Mucosa of rectum (tissue), 2 donors: ENCODE results near the gene PLEKHA6.

Experiments
- H3K27ac ChIP-seq, 2 donors: one replicate each; pipeline ENCODE4 v1.7.0; 2013; ENCODE audit warnings: inconsistent platforms in 2 of 2, low read depth in 2 of 2, low read length in 2 of 2
- H3K27me3 ChIP-seq, 2 donors: one replicate each; pipeline ENCODE4 v1.7.0; 2013; ENCODE audit warnings: low read length in 2 of 2; ENCODE audit not compliant: control insufficient read depth in 2 of 2, insufficient read depth in 2 of 2
- H3K36me3 ChIP-seq, 2 donors: one replicate each; pipeline ENCODE4 v1.7.0; 2013; ENCODE audit warnings: low read length in 2 of 2; ENCODE audit not compliant: control insufficient read depth in 2 of 2, insufficient read depth in 2 of 2
- H3K4me1 ChIP-seq, 2 donors: one replicate each; pipeline ENCODE4 v1.7.0; 2013; ENCODE audit warnings: low read length in 2 of 2, mild to moderate bottlenecking in 1 of 2; ENCODE audit not compliant: control insufficient read depth in 2 of 2, insufficient read depth in 2 of 2
- H3K4me3 ChIP-seq, 2 donors: one replicate each; pipeline ENCODE4 v1.7.0; 2013; ENCODE audit warnings: low read length in 2 of 2
- H3K9ac ChIP-seq, 2 donors: one replicate each; pipeline ENCODE4 v1.7.0; 2013; ENCODE audit warnings: low read length in 2 of 2, low read depth in 1 of 2, mild to moderate bottlenecking in 1 of 2
- H3K9me3 ChIP-seq, 2 donors: one replicate each; pipeline ENCODE4 v1.7.0; 2013; ENCODE audit warnings: low read length in 2 of 2; ENCODE audit not compliant: control insufficient read depth in 2 of 2
- donor health status: healthy.
- donor health status: Normal muscosa, but diverticular disease.

PLEKHA6 gene

GRCh38 chr1:204174958-204175357 is 184.8 kb downstream of the PLEKHA6 start:
- Histone ChIP-seq H3K4me3 (no peak overlapping the region), H3K4me1 (no peaks in the 10 kb centered on the region), H3K27ac (no peak overlapping the region), H3K9me3 (peaks cover 5 to 6% of the 10 kb centered on the region in 2 donors), H3K9ac (no peak overlapping the region), H3K36me3 (no peaks in the 10 kb centered on the region), H3K27me3 (peaks cover 2 to 8% of the 10 kb centered on the region in 2 donors)

- H3K27ac ChIP-seq = no peak overlapping the region
- H3K4me1 ChIP-seq = no peaks in the 10 kb centered on the region
- H3K9ac ChIP-seq = no peak overlapping the region
- H3K27me3 ChIP-seq = peaks cover 0 to 5% of the 10 kb centered on the region in 2 donors
- no peak overlapping the region for H3K4me3 ChIP-seq
- H3K36me3 ChIP-seq = no peaks in the 10 kb centered on the region
- peaks cover 5 to 11% of the 10 kb centered on the region in 2 donors for H3K9me3 ChIP-seq
These were observed 187.2 kb downstream of the PLEKHA6 start for GRCh38 chr1:204172404-204173029.

DNA sequence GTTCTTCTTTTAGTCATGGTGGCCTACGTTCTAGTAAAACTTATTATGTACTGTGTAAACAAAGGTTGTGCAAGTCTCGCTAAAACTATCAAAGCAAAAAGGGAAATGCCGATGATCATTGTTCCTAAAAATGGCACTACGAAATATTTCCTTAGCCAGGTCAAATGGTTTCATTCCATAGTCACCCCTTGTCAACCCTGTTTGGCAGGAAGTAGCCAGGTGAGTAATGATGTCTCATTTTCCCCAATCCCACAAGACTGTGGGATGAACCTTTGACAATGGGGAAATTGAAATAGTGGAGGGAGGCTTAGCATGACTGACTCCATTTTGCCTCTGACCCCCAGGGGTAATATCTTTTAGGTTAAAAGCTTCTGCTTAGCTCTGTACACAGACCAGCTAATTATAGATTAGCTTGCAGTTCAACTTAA is 188.0 kb downstream of the PLEKHA6 start:
- Histone ChIP-seq H3K27ac (no peak overlapping the region), H3K4me1 (no peaks in the 10 kb centered on the region), H3K4me3 (no peak overlapping the region), H3K9me3 (peaks cover 5 to 11% of the 10 kb centered on the region in 2 donors), H3K27me3 (peaks cover 0 to 5% of the 10 kb centered on the region in 2 donors), H3K36me3 (no peaks in the 10 kb centered on the region), H3K9ac (no peak overlapping the region)

- no peak overlapping the region for H3K9ac ChIP-seq
- no peak overlapping the region for H3K4me3 ChIP-seq
- H3K9me3 ChIP-seq = peaks cover 5 to 11% of the 10 kb centered on the region in 2 donors
- no peak overlapping the region for H3K27ac ChIP-seq
- H3K36me3 ChIP-seq = no peaks in the 10 kb centered on the region
- H3K27me3 ChIP-seq = peaks cover 0 to 5% of the 10 kb centered on the region in 2 donors
- H3K4me1 ChIP-seq = no peaks in the 10 kb centered on the region
These were observed 189.1 kb downstream of the PLEKHA6 start for GRCh38 chr1:204170494-204171155.

DNA sequence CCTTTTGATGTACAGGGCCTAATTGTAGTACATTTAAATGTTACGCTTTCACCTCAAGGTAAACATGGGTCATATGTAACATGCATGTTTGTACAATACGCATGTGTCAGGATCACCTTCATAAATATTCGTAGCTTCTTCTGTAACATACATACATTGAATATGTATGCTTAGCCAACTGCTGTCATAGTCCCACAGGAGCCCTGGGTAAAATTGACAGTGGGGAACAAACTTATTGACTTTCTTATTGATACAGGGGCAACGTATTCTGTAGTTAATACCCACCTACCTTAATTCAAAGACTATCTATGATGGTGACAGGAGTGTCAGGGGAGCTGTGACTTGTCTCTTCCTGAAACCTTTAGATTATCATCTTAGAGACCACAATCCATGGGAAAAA is 189.9 kb downstream of the PLEKHA6 start:
- no peak overlapping the region for H3K4me3 ChIP-seq
- H3K4me1 ChIP-seq = no peaks in the 10 kb centered on the region
- no peak overlapping the region for H3K27ac ChIP-seq
- no peaks in the 10 kb centered on the region for H3K36me3 ChIP-seq
- no peak overlapping the region for H3K9ac ChIP-seq
- no peaks in the 10 kb centered on the region for H3K27me3 ChIP-seq
- peaks cover 5 to 11% of the 10 kb centered on the region in 2 donors for H3K9me3 ChIP-seq
